K562 (cell line): Measurements from ENCODE around the gene RSPRY1. TPM values are rescaled to one million over a fixed set of nuclear protein-coding genes. Genes with fewer than 3 reads are reported as not detected.
"Not testable (repeated sequence)": the region's sequence is repeated elsewhere in the genome, so short reads cannot be mapped to it uniquely, and the experiment has no call there.

Experiments used
- ATAC-seq: fragments of 200-7000 bp; cut with Tn5 transposase; 3 replicates; pipeline ENCODE4 v1.9.1; 2020; ENCODE audit warnings: moderate library complexity
- BruUV-seq: library from RNA; stranded (reverse); fragments of 400-500 nt; replicated peaks from 2 replicates; lab custom pipeline; 2021; lab: Mats Ljungman, UMichigan
- CTCF ChIA-PET: fragments of 300-600 bp; formaldehyde crosslinking; extraction: SDS; loops from one replicate; lab custom pipeline; 2021; ENCODE audit warnings: low intra/inter-chr PET ratio; lab: Yijun Ruan, JAX
- POLR2A ChIA-PET: fragments of 300-600, 350-650 bp; sonication (Branson Sonifier 250); formaldehyde crosslinking; extraction: SDS; loops from one replicate; lab custom pipeline; 2021; ENCODE audit warnings: antibody characterized with exemption, inconsistent platforms; lab: Yijun Ruan, JAX
- DNase-seq, 4 experiments: peaks; one replicate each; pipeline versions ENCODE4 v3.0.0 to v3.0.0-alpha.2; 2011 to 2018; ENCODE audit warnings: low spot score in 3 of 4, mixed read lengths in 3 of 4; ENCODE audit errors: extremely low read depth in 1 of 4
- FAIRE-seq: peaks from 2 replicates; lab custom pipeline; 2011; peaks lifted over from hg19 to GRCh38; lab: Jason Lieb, UNC
- H2AFZ ChIP-seq: 2 replicates; pipeline ENCODE4 v1.6.0; 2011; ENCODE audit warnings: low read depth, low read length, control low read depth, inconsistent platforms
- H3K27ac ChIP-seq: fragments of 200-600 bp; 3 replicates; pipeline ENCODE4 v1.8.0; 2011; ENCODE audit warnings: low read depth, mild to moderate bottlenecking, control low read depth, inconsistent platforms, low read length, moderate library complexity, mixed read lengths; ENCODE audit errors: extremely low read depth
- H3K27me3 ChIP-seq, 2 experiments: fragments of 300-600 bp in 1 of 2; 2 replicates in 1 of 2; 3 replicates in 1 of 2; pipeline versions ENCODE4 v1.6.0 to v1.8.0; 2011; ENCODE audit warnings: inconsistent platforms in 2 of 2, low read length in 2 of 2, mild to moderate bottlenecking in 1 of 2, mixed read lengths in 1 of 2, moderate library complexity in 1 of 2; ENCODE audit not compliant: control insufficient read depth in 2 of 2, insufficient read depth in 2 of 2
- H3K36me3 ChIP-seq: fragments of 300-600 bp; 3 replicates; pipeline ENCODE4 v1.8.0; 2011; ENCODE audit warnings: mild to moderate bottlenecking, low read length, inconsistent platforms; ENCODE audit not compliant: control insufficient read depth, insufficient read depth
- H3K4me1 ChIP-seq, 2 experiments: fragments of 200-600 bp in 1 of 2; replicated peaks in 1 of 2; 2 replicates in 1 of 2; 3 replicates in 1 of 2; pipeline versions ENCODE4 v1.5.1 to v1.8.0; 2011; ENCODE audit warnings: inconsistent platforms in 2 of 2, low read length in 2 of 2, mild to moderate bottlenecking in 1 of 2, mixed read lengths in 1 of 2, moderate library complexity in 1 of 2; ENCODE audit not compliant: control insufficient read depth in 2 of 2, insufficient read depth in 2 of 2
- H3K4me2 ChIP-seq: 2 replicates; pipeline ENCODE4 v1.6.1; 2011; ENCODE audit warnings: low read length, control low read depth, inconsistent platforms, mixed read lengths; ENCODE audit not compliant: insufficient read depth
- H3K4me3 ChIP-seq: fragments of 200-600 bp; sonication (generic), shearing (Covaris generic); 2 replicates; pipeline ENCODE4 v1.5.1; 2016; ENCODE audit warnings: control low read depth, inconsistent platforms
- H3K79me2 ChIP-seq: fragments of 200-600 bp; 3 replicates; pipeline ENCODE4 v1.8.0; 2011; ENCODE audit warnings: low read length, inconsistent platforms; ENCODE audit not compliant: control insufficient read depth, insufficient read depth
- H3K9ac ChIP-seq, 2 experiments: 2 replicates each; pipeline versions ENCODE4 v1.6.0 to v1.6.1; 2011; ENCODE audit warnings: low read depth in 2 of 2, low read length in 2 of 2, control low read depth in 1 of 2, inconsistent platforms in 1 of 2, mild to moderate bottlenecking in 1 of 2, mixed read lengths in 1 of 2; ENCODE audit not compliant: insufficient read depth in 1 of 2
- H3K9me1 ChIP-seq: one replicate; pipeline ENCODE4 v1.6.0; 2011; ENCODE audit warnings: inconsistent platforms, mild to moderate bottlenecking, low read length, moderate library complexity; ENCODE audit not compliant: control insufficient read depth, insufficient read depth
- H3K9me3 ChIP-seq: replicated peaks from 2 replicates; pipeline ENCODE4 v1.5.1; 2011; ENCODE audit warnings: low read depth, low read length, inconsistent platforms; ENCODE audit not compliant: control insufficient read depth, insufficient read depth
- H4K20me1 ChIP-seq: replicated peaks from 2 replicates; pipeline ENCODE4 v1.6.1; 2011; ENCODE audit warnings: low read length, inconsistent platforms, mixed read lengths; ENCODE audit not compliant: control insufficient read depth, insufficient read depth
- POLR2B ChIP-seq: fragments of 450-650 bp; IDR thresholded peaks from 2 replicates; pipeline ENCODE4 v1.6.1; 2018; ENCODE audit warnings: low read depth; ENCODE audit not compliant: partially characterized antibody
- YY1 ChIP-seq, 3 experiments: IDR thresholded peaks; 2 replicates each; pipeline ENCODE4 v1.6.1; 2011; ENCODE audit warnings: low read length in 2 of 3, mild to moderate bottlenecking in 2 of 3, moderate library complexity in 2 of 3, borderline replicate concordance in 1 of 3, control low read depth in 1 of 3, low read depth in 1 of 3; ENCODE audit not compliant: insufficient read depth in 3 of 3, insufficient replicate concordance in 2 of 3, control insufficient read depth in 1 of 3, insufficient read length in 1 of 3; ENCODE audit errors: extremely low read depth in 1 of 3
- WGBS: fragments of 100-300 bp; shearing (Covaris generic); methylation state at CpG from one replicate; pipeline ENCODE4 v1.1.6; 2016; ENCODE audit warnings: low coverage, mixed read lengths; ENCODE audit not compliant: insufficient coverage; ENCODE audit errors: missing lambda C conversion rate; 5-methylcytosine and 5-hydroxymethylcytosine counted together
- in situ Hi-C: fragments of 300-500 bp; cut with MboI; formaldehyde crosslinking; loops from 4 replicates; pipeline ENCODE4 v1.15.0; 2018; ENCODE audit warnings: inconsistent platforms, mixed read lengths
- intact Hi-C: fragments of 100-400 bp; cut with micrococcal nuclease; formaldehyde crosslinking; loops from 2 replicates; pipeline ENCODE4 v1.14.2; 2022
- polyA plus RNA-seq, 8 experiments: library from polyadenylated mRNA; depleted of rRNA in 4 of 8; stranded (reverse) in 5 of 8; unstranded in 3 of 8; fragments of >200 nt; fragmentation: Nextera tagmentation in 2 of 8; fragmentation: Illumina TruSeq in 1 of 8; extraction: Ambion mirVana in 2 of 8; extraction: Trizol in 1 of 8; gene quantifications; 2 replicates each; pipeline versions ENCODE4 v1.2.1 to v1.2.3, GENCODE V29; 2011 to 2014; ENCODE audit warnings: inconsistent platforms in 1 of 8, missing spikeins in 1 of 8
- total RNA-seq, 7 experiments: library from RNA; depleted of rRNA in 6 of 7; stranded (reverse); fragments of >200 nt in 6 of 7; fragmentation: Illumina TruSeq in 2 of 7; extraction: Trizol in 2 of 7; gene quantifications; 2 replicates each; pipeline versions ENCODE4 v1.2.1 to v1.2.3, GENCODE V29; 2011 to 2021; ENCODE audit warnings: low replicate concordance in 1 of 7

The RSPRY1 gene
- total and polyA plus RNA-seq, 9 of the 15 experiments (the other 6 are each of a cell fraction or from before 2014, with no cell fraction given) = 10.2 to 27.8 (median 20.8) TPM

DNA sequence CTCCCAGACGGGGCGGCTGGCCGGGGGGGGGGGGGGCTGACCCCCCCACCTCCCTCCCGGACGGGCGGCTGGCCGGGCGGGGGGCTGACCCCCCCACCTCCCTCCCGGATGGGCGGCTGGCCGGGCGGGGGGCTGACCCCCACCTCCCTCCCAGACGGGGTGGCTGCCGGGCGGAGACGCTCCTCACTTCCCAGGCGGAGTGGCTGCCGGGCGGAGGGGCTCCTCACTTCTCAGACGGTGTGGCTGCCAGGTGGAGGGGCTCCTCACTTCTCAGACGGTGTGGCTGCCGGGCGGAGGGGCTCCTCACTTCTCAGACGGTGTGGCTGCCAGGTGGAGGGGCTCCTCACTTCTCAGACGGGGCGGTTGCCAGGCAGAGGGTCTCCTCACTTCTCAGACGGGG is 14.8 kb downstream of the RSPRY1 start:
- CTCF ChIA-PET, ATAC-seq, FAIRE-seq: not testable (repeated sequence)

GRCh38 chr16:57202095-57202886 is 16.2 kb downstream of the RSPRY1 start:
- Histone ChIP-seq H3K79me2 (peaks cover 16% of the 10 kb centered on the region; the same call in 2 of the 3 replicates), H3K27ac (no peak overlapping the region), H3K9me1 (no peaks in the 10 kb centered on the region), H3K9me3 (no peaks in the 10 kb centered on the region), H3K4me2 (no peak overlapping the region), H4K20me1 (0 out of 2 replicates have a peak, but pooled peaks cover 3% of the 10 kb centered on the region), H2AFZ (no peak overlapping the region), H3K27me3 (no peaks in the 10 kb centered on the region), H3K36me3 (peaks cover 29% of the 10 kb centered on the region; the same call in 2 of the 3 replicates), H3K4me1 (no peaks in the 10 kb centered on the region), H3K4me3 (no peak overlapping the region), H3K9ac (no peak overlapping the region)
- in situ Hi-C loops = no loop called here
- BruUV-seq = no TSS peak
- POLR2A ChIA-PET = no interaction called here
- CTCF ChIA-PET = no interaction called here
- 74% methylated on average over 6 of the region's 7 CpGs for WGBS
- no peak for TF ChIP-seq POLR2B
- peak in 1 of 3 experiments; percentile 55 for TF ChIP-seq YY1 (IDR thresholded peaks at IDR 0.05; ENCODE audit: borderline replicate concordance in 1 of 3, control insufficient read depth in 1 of 3, extremely low read depth in 1 of 3, insufficient read depth in 3 of 3, insufficient read length in 1 of 3, insufficient replicate concordance in 2 of 3, low read depth in 1 of 3, low read length in 2 of 3)
- DNase-seq = no peak
- no peak for ATAC-seq
- no peak for FAIRE-seq
- intact Hi-C loops = no loop called here

More for the DNA sequence above, 14.8 kb downstream of the RSPRY1 start:
- intact Hi-C loops, H3K4me2 ChIP-seq, H3K9me3 ChIP-seq, POLR2A ChIA-PET, H3K9ac ChIP-seq, H2AFZ ChIP-seq, DNase-seq, H4K20me1 ChIP-seq, H3K4me3 ChIP-seq, H3K4me1 ChIP-seq, H3K27ac ChIP-seq, H3K27me3 ChIP-seq, in situ Hi-C loops, H3K9me1 ChIP-seq, BruUV-seq: not testable (repeated sequence)
- Histone ChIP-seq H3K36me3 (peaks cover 21% of the 10 kb centered on the region; the same call in 2 of the 3 replicates), H3K79me2 (peaks cover 30% of the 10 kb centered on the region)
- WGBS = 83% methylated on average over 1 of the region's 27 CpGs
